NOMO-1 (cell line): Measurements from ENCODE around the gene LHFPL3.

ENCODE experiments used
- DNase-seq, 2 experiments: peaks; one replicate each; lab custom pipeline; 2025; ENCODE audit not compliant: unreplicated experiment in 2 of 2; lab: John Stamatoyannopoulos, UW

The LHFPL3 gene

GRCh38 chr7:104883718-104884452 lies 555.5 kb downstream of the LHFPL3 start:
- peak; percentile 46 to 52 for DNase-seq

GRCh38 chr7:104886651-104887050 lies 558.2 kb downstream of the LHFPL3 start:
- no peak for DNase-seq

GRCh38 chr7:104890216-104890615 lies 561.8 kb downstream of the LHFPL3 start:
- DNase-seq, result no peak

GRCh38 chr7:104891949-104892348 lies 563.5 kb downstream of the LHFPL3 start:
- no peak for DNase-seq

GRCh38 chr7:104894314-104894713 lies 565.9 kb downstream of the LHFPL3 start:
- no peak for DNase-seq

GRCh38 chr7:104894726-104895521 lies 566.5 kb downstream of the LHFPL3 start:
- DNase-seq, result no peak

GRCh38 chr7:104895522-104896236 lies 567.3 kb downstream of the LHFPL3 start:
- DNase-seq, result peak; percentile 22 to 66

- no peak for DNase-seq
These were observed 570.0 kb downstream of the LHFPL3 start for GRCh38 chr7:104898434-104898833.

- no peak for DNase-seq
These were observed 572.3 kb downstream of the LHFPL3 start for GRCh38 chr7:104900525-104901239.

- DNase-seq, result no peak
These were observed 572.8 kb downstream of the LHFPL3 start for GRCh38 chr7:104901240-104901619.

- DNase-seq, result no peak
These were observed 573.8 kb downstream of the LHFPL3 start for GRCh38 chr7:104902183-104902582.

- DNase-seq, result no peak
These were observed 574.6 kb downstream of the LHFPL3 start for GRCh38 chr7:104903044-104903443.

GRCh38 chr7:104903846-104904245 lies 575.4 kb downstream of the LHFPL3 start:
- DNase-seq, result no peak

GRCh38 chr7:104906032-104906431 lies 577.6 kb downstream of the LHFPL3 start:
- DNase-seq, result no peak

- DNase-seq, result no peak
These were observed 578.2 kb downstream of the LHFPL3 start for GRCh38 chr7:104906556-104906955.

- DNase-seq, result no peak
These were observed 580.2 kb downstream of the LHFPL3 start for GRCh38 chr7:104908636-104909035.

- DNase-seq, result no peak
These were observed 580.7 kb downstream of the LHFPL3 start for GRCh38 chr7:104909096-104909495.

GRCh38 chr7:104914421-104914820 lies 586.0 kb downstream of the LHFPL3 start:
- DNase-seq, result no peak

GRCh38 chr7:104921596-104921995 lies 593.2 kb downstream of the LHFPL3 start:
- DNase-seq, result no peak

GRCh38 chr7:104922182-104923009 lies 594.0 kb downstream of the LHFPL3 start:
- no peak for DNase-seq
